HCT116 (cell line): ENCODE data around the gene HOXA2.

Experiments used
- EGR1 ChIP-seq: IDR thresholded peaks from 2 replicates; pipeline ENCODE4 v1.6.1; 2012; ENCODE audit warnings: low read depth
- EZH2 ChIP-seq: fragments of 200-600 bp; sonication (generic); IDR thresholded peaks from 2 replicates; pipeline ENCODE4 v1.6.1; 2017; ENCODE audit warnings: antibody characterized with exemption, mixed run types
- RAD21 ChIP-seq: IDR thresholded peaks from 2 replicates; pipeline ENCODE4 v1.6.1; 2012; ENCODE audit warnings: low read depth, mild to moderate bottlenecking
- TF ChIP-seq, protein P1 (sequence below), 3 experiments: fragments of 200-600 bp in 1 of 3; sonication (generic) in 1 of 3; IDR thresholded peaks in 2 of 3; conservative IDR thresholded peaks in 1 of 3; 2 replicates each; pipeline ENCODE4 v1.5.1; 2012 to 2017; ENCODE audit warnings: low read depth in 2 of 3, low read length in 2 of 3, antibody characterized with exemption in 1 of 3, borderline replicate concordance in 1 of 3, control low read depth in 1 of 3, mild to moderate bottlenecking in 1 of 3, mixed read lengths in 1 of 3, mixed run types in 1 of 3, moderate library complexity in 1 of 3; ENCODE audit not compliant: insufficient read depth in 1 of 3
- TF ChIP-seq, protein P2 (sequence below): IDR thresholded peaks from 2 replicates; pipeline ENCODE4 v1.6.1; 2011; ENCODE audit warnings: mild to moderate bottlenecking, low read length, moderate library complexity; ENCODE audit not compliant: insufficient replicate concordance; ENCODE audit errors: extremely low read depth
- TF ChIP-seq, protein P3 (sequence below): IDR thresholded peaks from 2 replicates; pipeline ENCODE4 v1.6.1; 2012
- TF ChIP-seq, protein P4 (sequence below): IDR thresholded peaks from 2 replicates; pipeline ENCODE4 v1.6.1; 2012; ENCODE audit warnings: low read depth

DNA sequence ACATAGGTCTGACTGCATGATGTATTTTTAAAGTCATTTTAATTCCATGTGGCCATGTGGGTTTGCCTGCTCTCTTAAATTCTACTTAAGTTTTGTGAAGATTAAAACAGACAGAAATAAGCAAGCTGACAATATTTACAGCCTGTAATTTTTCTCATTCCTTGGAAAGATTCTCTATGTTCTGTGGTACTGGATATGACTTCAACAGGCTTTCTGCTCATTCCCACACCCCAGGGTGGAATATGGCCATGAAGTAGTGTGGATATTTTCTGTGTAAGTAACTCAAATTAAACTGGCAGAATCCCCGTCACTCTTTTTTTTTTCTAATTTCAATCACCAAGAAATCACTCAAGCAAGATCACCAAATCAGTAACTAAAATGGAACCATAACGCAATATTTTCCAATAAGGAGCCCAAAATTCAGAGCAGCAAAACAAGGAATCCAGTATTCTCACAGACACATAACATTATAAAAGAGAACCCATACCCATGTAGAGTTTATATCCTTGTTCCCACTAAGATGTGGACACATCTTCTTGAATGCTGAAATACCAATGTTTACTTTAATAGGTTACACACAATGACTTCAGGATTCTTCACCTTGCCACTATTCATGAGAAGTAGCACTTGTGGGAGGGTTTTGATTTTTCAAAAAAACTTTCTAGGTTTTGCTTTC is 35.3 kb upstream of the HOXA2 start:
- TF ChIP-seq, protein P1, sequence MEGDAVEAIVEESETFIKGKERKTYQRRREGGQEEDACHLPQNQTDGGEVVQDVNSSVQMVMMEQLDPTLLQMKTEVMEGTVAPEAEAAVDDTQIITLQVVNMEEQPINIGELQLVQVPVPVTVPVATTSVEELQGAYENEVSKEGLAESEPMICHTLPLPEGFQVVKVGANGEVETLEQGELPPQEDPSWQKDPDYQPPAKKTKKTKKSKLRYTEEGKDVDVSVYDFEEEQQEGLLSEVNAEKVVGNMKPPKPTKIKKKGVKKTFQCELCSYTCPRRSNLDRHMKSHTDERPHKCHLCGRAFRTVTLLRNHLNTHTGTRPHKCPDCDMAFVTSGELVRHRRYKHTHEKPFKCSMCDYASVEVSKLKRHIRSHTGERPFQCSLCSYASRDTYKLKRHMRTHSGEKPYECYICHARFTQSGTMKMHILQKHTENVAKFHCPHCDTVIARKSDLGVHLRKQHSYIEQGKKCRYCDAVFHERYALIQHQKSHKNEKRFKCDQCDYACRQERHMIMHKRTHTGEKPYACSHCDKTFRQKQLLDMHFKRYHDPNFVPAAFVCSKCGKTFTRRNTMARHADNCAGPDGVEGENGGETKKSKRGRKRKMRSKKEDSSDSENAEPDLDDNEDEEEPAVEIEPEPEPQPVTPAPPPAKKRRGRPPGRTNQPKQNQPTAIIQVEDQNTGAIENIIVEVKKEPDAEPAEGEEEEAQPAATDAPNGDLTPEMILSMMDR (IDR thresholded peaks at IDR 0.05 in 2 of 3, conservative IDR thresholded peaks at IDR 0.05 in 1 of 3; ENCODE audit: borderline replicate concordance in 1 of 3, insufficient read depth in 1 of 3, low read depth in 2 of 3, low read length in 2 of 3) = no peak
- TF ChIP-seq, protein P2, sequence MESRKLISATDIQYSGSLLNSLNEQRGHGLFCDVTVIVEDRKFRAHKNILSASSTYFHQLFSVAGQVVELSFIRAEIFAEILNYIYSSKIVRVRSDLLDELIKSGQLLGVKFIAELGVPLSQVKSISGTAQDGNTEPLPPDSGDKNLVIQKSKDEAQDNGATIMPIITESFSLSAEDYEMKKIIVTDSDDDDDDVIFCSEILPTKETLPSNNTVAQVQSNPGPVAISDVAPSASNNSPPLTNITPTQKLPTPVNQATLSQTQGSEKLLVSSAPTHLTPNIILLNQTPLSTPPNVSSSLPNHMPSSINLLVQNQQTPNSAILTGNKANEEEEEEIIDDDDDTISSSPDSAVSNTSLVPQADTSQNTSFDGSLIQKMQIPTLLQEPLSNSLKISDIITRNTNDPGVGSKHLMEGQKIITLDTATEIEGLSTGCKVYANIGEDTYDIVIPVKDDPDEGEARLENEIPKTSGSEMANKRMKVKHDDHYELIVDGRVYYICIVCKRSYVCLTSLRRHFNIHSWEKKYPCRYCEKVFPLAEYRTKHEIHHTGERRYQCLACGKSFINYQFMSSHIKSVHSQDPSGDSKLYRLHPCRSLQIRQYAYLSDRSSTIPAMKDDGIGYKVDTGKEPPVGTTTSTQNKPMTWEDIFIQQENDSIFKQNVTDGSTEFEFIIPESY = no peak
- no peak for TF ChIP-seq EZH2
- TF ChIP-seq, protein P3, sequence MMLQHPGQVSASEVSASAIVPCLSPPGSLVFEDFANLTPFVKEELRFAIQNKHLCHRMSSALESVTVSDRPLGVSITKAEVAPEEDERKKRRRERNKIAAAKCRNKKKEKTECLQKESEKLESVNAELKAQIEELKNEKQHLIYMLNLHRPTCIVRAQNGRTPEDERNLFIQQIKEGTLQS = no peak
- TF ChIP-seq, protein P4, sequence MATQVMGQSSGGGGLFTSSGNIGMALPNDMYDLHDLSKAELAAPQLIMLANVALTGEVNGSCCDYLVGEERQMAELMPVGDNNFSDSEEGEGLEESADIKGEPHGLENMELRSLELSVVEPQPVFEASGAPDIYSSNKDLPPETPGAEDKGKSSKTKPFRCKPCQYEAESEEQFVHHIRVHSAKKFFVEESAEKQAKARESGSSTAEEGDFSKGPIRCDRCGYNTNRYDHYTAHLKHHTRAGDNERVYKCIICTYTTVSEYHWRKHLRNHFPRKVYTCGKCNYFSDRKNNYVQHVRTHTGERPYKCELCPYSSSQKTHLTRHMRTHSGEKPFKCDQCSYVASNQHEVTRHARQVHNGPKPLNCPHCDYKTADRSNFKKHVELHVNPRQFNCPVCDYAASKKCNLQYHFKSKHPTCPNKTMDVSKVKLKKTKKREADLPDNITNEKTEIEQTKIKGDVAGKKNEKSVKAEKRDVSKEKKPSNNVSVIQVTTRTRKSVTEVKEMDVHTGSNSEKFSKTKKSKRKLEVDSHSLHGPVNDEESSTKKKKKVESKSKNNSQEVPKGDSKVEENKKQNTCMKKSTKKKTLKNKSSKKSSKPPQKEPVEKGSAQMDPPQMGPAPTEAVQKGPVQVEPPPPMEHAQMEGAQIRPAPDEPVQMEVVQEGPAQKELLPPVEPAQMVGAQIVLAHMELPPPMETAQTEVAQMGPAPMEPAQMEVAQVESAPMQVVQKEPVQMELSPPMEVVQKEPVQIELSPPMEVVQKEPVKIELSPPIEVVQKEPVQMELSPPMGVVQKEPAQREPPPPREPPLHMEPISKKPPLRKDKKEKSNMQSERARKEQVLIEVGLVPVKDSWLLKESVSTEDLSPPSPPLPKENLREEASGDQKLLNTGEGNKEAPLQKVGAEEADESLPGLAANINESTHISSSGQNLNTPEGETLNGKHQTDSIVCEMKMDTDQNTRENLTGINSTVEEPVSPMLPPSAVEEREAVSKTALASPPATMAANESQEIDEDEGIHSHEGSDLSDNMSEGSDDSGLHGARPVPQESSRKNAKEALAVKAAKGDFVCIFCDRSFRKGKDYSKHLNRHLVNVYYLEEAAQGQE = no peak
- TF ChIP-seq RAD21 = no peak
- TF ChIP-seq EGR1 = no peak
